Gastroesophageal sphincter (tissue), 3 donors: Measurements from ENCODE around the gene KCNG4.

Experiments used
- CTCF ChIP-seq, 4 experiments: fragments of 200-600 bp in 2 of 4; fragments of 450-650 bp in 2 of 4; sonication (generic) in 1 of 4; IDR thresholded peaks; one replicate each; pipeline ENCODE4 v1.5.1; 2017 to 2019; ENCODE audit warnings: antibody characterized with exemption in 4 of 4, mild to moderate bottlenecking in 2 of 4, moderate library complexity in 2 of 4
- EP300 ChIP-seq: sonication (generic); formaldehyde crosslinking; IDR thresholded peaks from one replicate; pipeline ENCODE4 v1.6.1; 2017; ENCODE audit warnings: antibody characterized with exemption, mild to moderate bottlenecking

- TF ChIP-seq CTCF (IDR thresholded peaks at IDR 0.05) (no peak), EP300 (no peak)
These were observed 55.0 kb downstream of the KCNG4 start for GRCh38 chr16:84184775-84185174.
